ENCODE data around the gene MIS12.
A peak's percentile ranks its signal among the peaks of the same experiment; 100 is the strongest.

MIS12 gene

GRCh38 chr17:5486206-5487124, at the start of gene MIS12:
Gene MIS12 (plus strand): TSS chr17:5486566. CDS start chr17:5488863, 2,297 bp downstream.
- DNase-seq (ENCODE audit: low spot score) = peak; percentile 95

GRCh38 chr17:5437721-5438317, 48.5 kb upstream of the MIS12 start:
- no peak for DNase-seq (ENCODE audit: low spot score)

DNA sequence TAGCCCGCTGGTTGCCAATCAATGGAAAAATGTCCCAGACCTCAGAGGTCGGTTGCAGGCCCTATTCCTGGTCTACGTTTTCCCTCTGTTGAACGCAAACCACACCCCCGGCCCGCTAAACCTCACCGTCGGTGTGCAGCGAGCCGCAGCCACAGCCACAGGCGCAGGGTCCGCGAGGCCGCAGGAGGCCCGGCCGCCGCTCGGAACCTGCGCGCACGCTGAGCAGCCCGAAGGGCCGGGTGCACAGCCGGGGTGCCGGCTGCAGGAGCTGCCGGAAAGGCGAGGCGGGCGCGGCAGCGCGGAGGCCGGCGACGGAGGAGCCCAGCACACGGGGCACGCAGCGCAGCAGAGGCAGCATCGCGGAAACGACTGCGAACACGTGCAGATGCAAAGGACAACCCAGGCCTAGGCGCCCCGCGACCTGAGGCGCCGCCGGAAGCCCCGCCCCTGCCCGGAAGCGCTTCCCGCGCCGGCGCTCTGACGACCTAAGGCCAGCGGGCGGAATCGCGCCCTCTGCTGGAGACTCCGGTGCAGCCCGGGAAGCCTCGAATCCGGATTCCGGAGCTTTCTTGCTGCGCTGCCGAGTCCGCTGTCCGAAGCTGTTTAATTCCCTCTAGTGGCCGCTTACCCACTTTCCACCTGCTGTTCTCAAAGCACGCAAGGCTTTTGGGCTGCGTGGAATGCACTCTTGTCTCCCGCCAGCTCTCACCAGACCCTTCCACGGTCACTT, 47.5 kb upstream of the MIS12 start, which contains the start of gene C1QBP:
Gene C1QBP (minus strand): TSS at position 440 of the 730 bp plus-strand sequence. CDS start 82 bp downstream, at position 358.
- peak; percentile 77 for DNase-seq (ENCODE audit: low spot score)

GRCh38 chr17:5439446-5439764, 47.0 kb upstream of the MIS12 start:
- DNase-seq (ENCODE audit: low spot score) = no peak

DNA sequence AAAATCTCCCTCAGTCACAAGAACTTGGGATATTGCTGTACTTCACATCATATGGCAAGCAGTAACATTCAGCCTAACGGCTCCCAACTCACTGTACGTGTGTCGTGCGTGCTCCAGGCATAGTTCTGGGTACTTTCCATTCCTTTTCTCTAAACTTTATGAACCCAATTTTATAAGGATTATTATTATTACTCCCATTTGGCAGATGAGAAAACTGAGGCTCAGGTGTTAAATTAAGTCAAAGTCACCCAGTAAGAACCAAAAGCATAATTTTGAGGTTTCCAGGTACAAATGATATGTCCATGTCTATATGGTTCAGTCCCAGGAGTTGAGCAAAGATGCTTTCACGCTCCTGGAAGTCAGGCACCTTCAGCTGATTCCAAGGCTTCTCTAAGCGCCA, 42.6 kb upstream of the MIS12 start:
- no peak for DNase-seq (ENCODE audit: low spot score)

DNA sequence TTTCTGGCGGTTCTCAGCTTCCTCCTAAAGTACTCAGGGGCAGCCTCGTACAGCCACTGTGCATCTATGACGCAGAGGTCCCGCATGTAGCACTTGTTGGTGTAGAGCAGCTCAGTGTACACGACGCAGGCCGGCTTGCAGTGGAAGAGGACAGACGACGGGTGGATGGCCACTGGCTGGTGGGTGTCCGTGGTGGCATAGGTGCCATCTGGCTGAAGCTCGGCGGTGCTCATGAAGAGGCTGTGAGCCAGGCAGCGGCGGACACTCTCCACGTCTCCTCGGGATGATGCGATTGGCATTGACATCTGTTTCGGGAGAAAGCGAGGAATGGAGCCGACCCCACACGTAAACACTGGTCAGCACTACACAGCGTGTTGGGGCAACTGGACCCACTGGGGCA, 42.2 kb upstream of the MIS12 start:
- DNase-seq (ENCODE audit: low spot score) = no peak

DNA sequence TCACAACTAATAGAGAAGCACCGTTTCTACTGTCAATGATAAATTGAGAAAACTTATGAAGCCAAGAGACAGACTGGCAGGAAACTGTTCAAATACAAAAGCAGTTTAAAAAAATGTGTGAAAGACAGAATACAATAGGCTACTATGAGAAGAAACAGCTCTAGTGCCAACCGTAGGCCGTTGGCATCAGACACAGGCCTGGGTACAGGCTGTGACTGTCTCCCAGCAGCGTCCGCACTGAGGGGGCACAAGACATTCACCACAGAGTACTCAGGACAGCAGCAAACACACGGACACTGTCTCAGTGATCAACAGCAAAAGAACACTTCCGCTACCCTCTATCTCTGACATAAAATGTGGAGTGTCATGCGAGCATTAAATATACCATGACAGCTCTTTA, 39.6 kb upstream of the MIS12 start:
- DNase-seq (ENCODE audit: low spot score) = no peak

DNA sequence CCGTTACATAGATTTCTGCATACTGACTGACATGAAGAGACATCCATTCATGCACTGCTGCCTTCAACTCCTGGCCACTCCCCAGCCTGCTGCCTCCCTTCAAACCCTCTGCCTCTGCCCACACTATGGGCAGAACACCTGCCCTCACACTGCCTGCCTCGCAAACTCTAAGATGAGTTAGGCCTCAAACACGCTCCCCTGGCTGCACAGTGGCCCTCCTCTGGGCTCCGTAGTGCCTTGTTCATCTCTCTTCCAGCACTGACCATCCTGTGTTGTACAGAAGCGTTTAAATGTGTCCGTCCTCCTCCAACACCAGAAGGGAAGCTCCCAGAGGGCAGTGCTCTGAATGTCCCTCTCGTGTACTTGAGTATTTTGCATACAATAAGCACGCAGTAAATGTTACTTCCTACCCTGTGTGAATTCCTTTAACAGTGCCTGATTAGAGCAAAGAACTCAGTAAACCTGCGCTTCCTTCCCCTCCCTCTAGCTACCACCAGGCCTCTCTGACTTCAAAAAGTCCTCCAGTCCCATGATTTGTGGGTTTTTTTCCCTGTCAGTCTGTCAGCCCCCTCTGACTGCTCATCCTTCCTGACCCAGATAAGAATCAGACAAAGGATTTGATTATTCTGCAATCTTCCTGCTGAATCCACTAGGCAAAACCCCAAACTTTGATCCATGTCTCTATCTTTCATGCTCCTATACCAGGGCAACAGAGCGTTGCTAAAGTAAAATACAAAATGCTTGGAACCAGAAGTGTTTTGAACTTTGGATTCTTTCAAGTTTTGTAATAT, 21.5 kb upstream of the MIS12 start:
- DNase-seq (ENCODE audit: low spot score) = no peak

DNA sequence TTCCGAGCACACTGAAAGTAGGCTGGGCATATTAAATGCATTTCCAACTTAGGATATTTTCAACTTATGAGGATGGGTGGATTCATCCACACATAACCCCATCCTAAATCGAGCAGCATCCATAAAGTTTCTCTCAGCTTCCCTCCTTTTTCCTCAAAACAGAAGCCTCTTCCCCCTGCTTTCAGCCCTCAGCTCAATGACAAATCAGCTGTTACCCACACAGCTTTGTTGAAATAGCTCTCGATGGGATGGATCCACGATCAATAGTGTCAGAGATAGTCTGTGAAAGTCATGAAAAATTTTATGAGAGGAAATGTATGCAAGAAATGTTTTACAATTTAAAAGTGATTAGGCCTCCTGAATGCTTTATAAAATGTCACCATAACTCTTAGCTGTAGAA, 20.1 kb upstream of the MIS12 start:
- DNase-seq (ENCODE audit: low spot score) = no peak

DNA sequence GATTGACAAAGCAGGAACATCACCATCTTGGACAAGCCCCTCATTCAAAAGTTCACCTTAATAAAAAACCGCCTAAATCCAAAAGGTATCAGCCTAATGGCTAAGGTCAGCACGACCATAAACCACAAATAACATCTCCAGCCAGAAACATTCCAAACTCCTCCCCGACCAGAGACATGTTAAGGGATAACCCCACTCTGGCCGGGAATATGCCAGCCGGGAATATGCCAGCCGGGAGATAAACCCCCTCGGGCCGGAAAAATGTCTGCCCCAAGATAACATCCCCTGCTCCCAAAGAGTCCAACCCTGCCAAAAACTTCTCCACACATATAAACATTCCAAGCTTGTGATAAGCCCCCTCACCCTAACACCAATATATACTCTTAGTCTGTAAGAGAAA, 18.9 kb upstream of the MIS12 start:
- no peak for DNase-seq (ENCODE audit: low spot score)

DNA sequence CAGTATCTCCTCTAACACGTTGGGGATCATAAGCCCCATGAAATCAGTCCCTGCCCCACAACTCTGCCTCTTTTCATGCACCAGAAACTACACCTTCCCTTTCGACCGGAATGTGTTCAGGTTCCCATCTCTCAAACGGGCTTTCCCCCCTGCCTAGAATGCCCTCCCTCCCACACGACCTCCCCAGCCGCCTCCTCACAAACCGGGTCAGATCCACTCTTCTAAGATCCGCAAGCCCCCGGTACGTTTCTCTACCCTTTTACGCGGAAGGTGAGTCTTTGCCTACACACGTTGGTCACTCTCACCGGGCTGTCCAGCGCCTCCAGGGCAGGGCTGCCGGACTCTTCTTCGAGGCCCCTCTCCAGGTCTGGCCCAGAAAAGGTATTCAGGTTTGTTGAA, 18.3 kb upstream of the MIS12 start:
- DNase-seq (ENCODE audit: low spot score) = no peak

- no peak for DNase-seq (ENCODE audit: low spot score)
Observed at GRCh38 chr17:5472511-5472910, 13.9 kb upstream of the MIS12 start.

- DNase-seq (ENCODE audit: low spot score) = no peak
Observed at GRCh38 chr17:5473906-5474305, 12.5 kb upstream of the MIS12 start.

GRCh38 chr17:5478992-5479391, 7.4 kb upstream of the MIS12 start:
- no peak for DNase-seq (ENCODE audit: low spot score)

DNA sequence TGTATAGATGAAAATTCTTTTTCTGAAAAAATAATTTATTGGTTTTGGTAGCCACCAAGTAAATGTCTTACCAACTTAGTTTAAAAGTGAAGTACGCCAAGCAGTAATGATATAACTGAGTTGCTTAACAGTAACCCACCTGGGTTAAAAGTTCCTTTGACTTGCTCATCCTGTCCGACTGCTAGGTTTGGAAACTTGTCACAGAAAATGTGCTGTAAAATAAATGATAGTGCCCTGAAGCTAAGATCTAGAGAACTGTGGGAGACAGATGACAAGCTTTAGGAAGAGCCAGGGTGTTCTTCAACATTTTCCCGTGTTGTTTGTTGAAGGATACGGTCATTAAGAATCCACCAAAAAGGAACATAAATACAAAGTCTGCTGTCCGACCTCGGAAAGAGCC, 5.4 kb upstream of the MIS12 start:
- DNase-seq (ENCODE audit: low spot score) = no peak

GRCh38 chr17:5481451-5481850, 4.9 kb upstream of the MIS12 start:
- DNase-seq (ENCODE audit: low spot score) = no peak

- DNase-seq (ENCODE audit: low spot score) = no peak
Observed at GRCh38 chr17:5485270-5486205, 828 bp upstream of the MIS12 start, which contains the start of gene DERL2. Gene DERL2 (minus strand): TSS chr17:5486178. CDS start chr17:5486161, 17 bp downstream.

DNA sequence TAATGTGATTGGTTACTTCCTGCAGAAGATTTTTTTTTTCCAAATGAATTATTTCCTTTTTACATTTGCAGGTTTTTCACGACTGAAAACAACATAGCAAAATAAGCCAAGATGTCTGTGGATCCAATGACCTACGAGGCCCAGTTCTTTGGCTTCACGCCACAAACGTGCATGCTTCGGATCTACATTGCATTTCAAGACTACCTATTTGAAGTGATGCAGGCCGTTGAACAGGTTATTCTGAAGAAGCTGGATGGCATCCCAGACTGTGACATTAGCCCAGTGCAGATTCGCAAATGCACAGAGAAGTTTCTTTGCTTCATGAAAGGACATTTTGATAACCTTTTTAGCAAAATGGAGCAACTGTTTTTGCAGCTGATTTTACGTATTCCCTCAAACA, 2.4 kb downstream of the MIS12 start:
- no peak for DNase-seq (ENCODE audit: low spot score)

GRCh38 chr17:5492970-5493369, 6.6 kb downstream of the MIS12 start:
- no peak for DNase-seq (ENCODE audit: low spot score)

- DNase-seq (ENCODE audit: low spot score) = no peak
Observed at GRCh38 chr17:5499476-5500231, 13.3 kb downstream of the MIS12 start.
